ENCODE results near the gene NLN.

GRCh38 chr5:65819905-65820240 is 97.9 kb downstream of the NLN start:
- TF ChIP-seq CTCF (IDR thresholded peaks at IDR 0.05) (no peak), EP300 (IDR thresholded peaks at IDR 0.05) (no peak), POLR2AphosphoS5 (IDR thresholded peaks at IDR 0.05) (no peak), POLR2A (IDR thresholded peaks at IDR 0.05; ENCODE audit: low read depth) (no peak)
